ENCODE results near the gene GPD2.

GRCh38 chr2:156585457-156585856 lies 149.3 kb downstream of the GPD2 start:
- TF ChIP-seq CTCF (conservative IDR thresholded peaks at IDR 0.05; ENCODE audit: low read depth, low read length): no peak
- TF ChIP-seq RAD21 (IDR thresholded peaks at IDR 0.05; ENCODE audit: low read length): no peak
- no peak for TF ChIP-seq POLR2A (IDR thresholded peaks at IDR 0.05; ENCODE audit: low read depth, low read length)
- TF ChIP-seq FOS (IDR thresholded peaks at IDR 0.05; ENCODE audit: low read depth, low read length): no peak
- no peak for TF ChIP-seq CEBPB (IDR thresholded peaks at IDR 0.05; ENCODE audit: low read depth, low read length)
- TF ChIP-seq RFX5 (IDR thresholded peaks at IDR 0.05; ENCODE audit: low read depth, low read length): no peak
- no peak for TF ChIP-seq BHLHE40 (IDR thresholded peaks at IDR 0.05; ENCODE audit: low read depth, low read length)
- TF ChIP-seq MXI1 (IDR thresholded peaks at IDR 0.05; ENCODE audit: borderline replicate concordance, low read depth, low read length): no peak
- no peak for TF ChIP-seq RCOR1 (IDR thresholded peaks at IDR 0.05; ENCODE audit: insufficient replicate concordance, low read length)
- TF ChIP-seq MAFK (IDR thresholded peaks at IDR 0.05; ENCODE audit: low read depth, low read length): no peak
- no peak for TF ChIP-seq USF2 (IDR thresholded peaks at IDR 0.05; ENCODE audit: low read depth, low read length)

All from IMR-90 (cell line).